ENCODE measurements around the gene GCNT2. TPM values are rescaled to one million over a fixed set of nuclear protein-coding genes. Genes with fewer than 3 reads are reported as not detected.
"Not testable (repeated sequence)": the region's sequence is repeated elsewhere in the genome, so short reads cannot be mapped to it uniquely, and the experiment has no call there.

Gene GCNT2
- total and polyA plus RNA-seq, 12 donors, result 5.1 to 67.9 (median 45.0) TPM

GRCh38 chr6:10662207-10662606 is 141.1 kb downstream of the GCNT2 start:
- H3K36me3 ChIP-seq, result no peaks in the 10 kb centered on the region

GRCh38 chr6:10662742-10663141 is 141.6 kb downstream of the GCNT2 start:
- Histone ChIP-seq H3K9me3 (peaks cover 0 to 13% (median 0%) of the 10 kb centered on the region in 11 donors), H3K27me3 (no peaks in the 10 kb centered on the region), H3K36me3 (no peaks in the 10 kb centered on the region), H3K27ac (no peak overlapping the region), H3K4me3 (no peak overlapping the region), H3K4me1 (no peaks in the 10 kb centered on the region)
- ATAC-seq (no peak), DNase-seq (no peak)
- intact Hi-C loops (cut with DNase I), result no loop called here
- TF ChIP-seq CTCF (IDR thresholded peaks at IDR 0.05), result no peak
- WGBS, 2 donors, result 74 to 84% methylated on average over 2 of the region's 2 CpGs

More at GRCh38 chr6:10662207-10662606, 141.1 kb downstream of the GCNT2 start:
- Histone ChIP-seq H3K9me3 (peaks cover 0 to 13% (median 0%) of the 10 kb centered on the region in 11 donors), H3K27me3 (no peaks in the 10 kb centered on the region), H3K27ac (no peak overlapping the region), H3K4me1 (no peaks in the 10 kb centered on the region), H3K4me3 (no peak overlapping the region)
- no peak for TF ChIP-seq CTCF (IDR thresholded peaks at IDR 0.05)
- 74 to 79% methylated on average over 8 of the region's 8 CpGs for WGBS, 2 donors
- no peak for DNase-seq
- ATAC-seq, result no peak
- intact Hi-C loops (cut with DNase I), result no loop called here

GRCh38 chr6:10665595-10665994 is 144.4 kb downstream of the GCNT2 start:
- H3K4me1 ChIP-seq; intact Hi-C loops (cut with DNase I); H3K4me3 ChIP-seq; H3K36me3 ChIP-seq; H3K27ac ChIP-seq; H3K27me3 ChIP-seq; DNase-seq; ATAC-seq: not testable (repeated sequence)
- 65 to 82% methylated on average over 1 of the region's 1 CpG for WGBS, 2 donors
- peaks cover 0 to 13% (median 0%) of the 10 kb centered on the region in 11 donors for H3K9me3 ChIP-seq

- TF ChIP-seq CTCF (IDR thresholded peaks at IDR 0.05), result no peak
- no peak for ATAC-seq
- H3K4me3 ChIP-seq, result no peak overlapping the region
- peaks cover 0 to 6% (median 0%) of the 10 kb centered on the region in 9 donors for H3K4me1 ChIP-seq
- no peaks in the 10 kb centered on the region for H3K27me3 ChIP-seq
- intact Hi-C loops (cut with DNase I), result no loop called here
- H3K9me3 ChIP-seq, result peaks cover 0 to 13% (median 0%) of the 10 kb centered on the region in 11 donors
- no peaks in the 10 kb centered on the region for H3K36me3 ChIP-seq
- DNase-seq, result no peak
- H3K27ac ChIP-seq, result no peak overlapping the region
- 90 to 93% methylated on average over 6 of the region's 6 CpGs for WGBS, 2 donors
Measured at GRCh38 chr6:10668126-10668917, 147.2 kb downstream of the GCNT2 start.

GRCh38 chr6:10676403-10676802 is 155.3 kb downstream of the GCNT2 start:
- no peak for TF ChIP-seq CTCF (IDR thresholded peaks at IDR 0.05)
- DNase-seq, result no peak
- H3K4me3 ChIP-seq, result no peak overlapping the region
- 94% methylated on average over 7 of the region's 7 CpGs for WGBS, 2 donors
- intact Hi-C loops (cut with DNase I), result no loop called here
- no peak for ATAC-seq
- no peak overlapping the region for H3K27ac ChIP-seq
- H3K27me3 ChIP-seq, result no peaks in the 10 kb centered on the region
- no peaks in the 10 kb centered on the region for H3K9me3 ChIP-seq
- peaks cover 0 to 6% (median 0%) of the 10 kb centered on the region in 9 donors for H3K4me1 ChIP-seq
- H3K36me3 ChIP-seq, result no peaks in the 10 kb centered on the region
